ENCODE results near the gene LACC1. TPM values are rescaled to one million over a fixed set of nuclear protein-coding genes. Genes with fewer than 3 reads are reported as not detected.

Gene LACC1
- total RNA-seq, result 1.2 and 6.6 TPM in 2 replicates

DNA sequence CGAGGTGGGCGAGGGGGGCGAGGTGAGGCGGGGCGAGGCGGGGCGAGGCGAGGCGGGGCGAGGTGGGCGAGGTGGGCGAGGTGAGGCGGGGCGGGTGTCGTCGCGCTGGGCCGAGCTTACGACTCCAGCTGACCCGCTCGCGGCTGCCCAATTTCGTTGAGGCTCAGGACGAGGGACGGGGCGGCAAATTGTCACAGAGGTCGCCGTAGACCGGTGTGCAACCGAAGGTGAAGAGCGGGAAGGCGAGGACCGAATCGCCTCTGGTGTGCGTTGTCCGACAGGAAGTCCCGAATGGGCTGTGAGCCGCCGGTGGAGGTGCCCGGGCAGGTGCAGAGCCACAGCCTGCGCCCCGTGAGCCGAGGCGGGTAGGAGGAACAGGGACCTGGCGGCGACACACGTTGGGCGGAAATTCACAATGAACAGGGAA is at the start of gene LACC1:
LACC1 (plus strand) TSS at position 150 of the 427 bp plus-strand sequence. CDS start 1,082 bp downstream, outside the sequence.

DNA sequence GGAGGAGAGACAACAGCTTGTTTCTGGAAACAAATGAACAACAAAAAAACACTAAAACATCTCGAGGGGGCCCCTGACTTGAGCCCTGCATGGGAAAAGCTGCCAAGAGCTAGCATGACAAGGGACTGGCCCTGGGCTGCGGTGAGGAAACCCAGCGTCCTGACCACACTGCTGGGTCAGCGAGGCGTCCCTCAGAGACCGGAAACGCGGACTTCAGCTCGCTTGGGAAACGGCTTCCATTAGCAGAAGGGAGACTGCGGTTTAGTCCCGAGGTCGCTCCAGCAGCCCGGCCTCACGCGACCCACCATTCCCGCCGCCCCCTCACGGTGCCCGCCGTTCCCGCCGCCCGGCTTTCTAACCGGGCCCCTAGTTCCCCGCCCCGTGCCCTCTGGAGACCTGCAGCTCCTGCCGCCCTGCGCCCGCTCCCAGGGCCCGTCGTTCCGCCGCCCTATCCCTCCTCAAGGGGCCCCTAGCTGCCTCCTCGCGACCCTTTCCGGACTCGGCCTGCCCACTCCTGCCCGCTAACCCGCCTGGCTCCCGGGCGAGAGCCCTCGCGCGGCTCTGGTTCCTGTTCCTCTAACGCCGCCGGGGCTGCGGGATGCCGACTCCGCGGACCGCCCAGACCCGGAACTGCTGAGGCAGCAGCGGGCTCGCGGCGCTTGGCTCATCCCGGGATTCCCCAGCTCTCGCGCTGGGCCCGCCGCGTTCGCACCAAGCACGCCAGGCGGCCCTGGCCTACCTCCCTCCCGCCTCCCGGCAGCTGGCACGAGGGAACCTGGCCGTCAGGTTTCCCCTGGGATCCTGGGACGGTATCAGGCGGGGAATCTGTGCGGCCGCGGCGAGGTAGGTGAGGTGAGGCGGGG is 581 bp upstream of the LACC1 start, which contains the start of gene CCDC122:
CCDC122 (minus strand) TSS at position 849 of the 863 bp plus-strand sequence. CDS start 10,364 bp downstream, outside the sequence.

Other genes with a start within 250 kb of the LACC1 start
- 0.18 and 0.29 TPM in 2 replicates for gene ENOX1, start 92.9 kb upstream of the LACC1 start, total RNA-seq
- gene CCDC122, start 164 bp upstream of the LACC1 start, total RNA-seq, result 3.9 and 4.9 TPM in 2 replicates